PC-3 (cell line): ENCODE results near the gene IL31RA.

Source experiments
- EZH2 ChIP-seq: fragments of 300-600 bp; sonication (generic); IDR thresholded peaks from one replicate; pipeline ENCODE4 v1.6.1; 2017; ENCODE audit warnings: antibody characterized with exemption, mild to moderate bottlenecking, low read length; ENCODE audit not compliant: unreplicated experiment
- EZH2phosphoT487 ChIP-seq: fragments of 300-600 bp; sonication (generic); IDR thresholded peaks from 2 replicates; pipeline ENCODE4 v1.6.1; 2018; ENCODE audit warnings: mild to moderate bottlenecking, antibody characterized with exemption, low read length, borderline replicate concordance
- TF ChIP-seq, protein P1 (sequence below): fragments of 300-600 bp; sonication (generic); conservative IDR thresholded peaks from 2 replicates; pipeline ENCODE4 v1.5.1; 2017; ENCODE audit warnings: antibody characterized with exemption, low read depth, mild to moderate bottlenecking, low read length

DNA sequence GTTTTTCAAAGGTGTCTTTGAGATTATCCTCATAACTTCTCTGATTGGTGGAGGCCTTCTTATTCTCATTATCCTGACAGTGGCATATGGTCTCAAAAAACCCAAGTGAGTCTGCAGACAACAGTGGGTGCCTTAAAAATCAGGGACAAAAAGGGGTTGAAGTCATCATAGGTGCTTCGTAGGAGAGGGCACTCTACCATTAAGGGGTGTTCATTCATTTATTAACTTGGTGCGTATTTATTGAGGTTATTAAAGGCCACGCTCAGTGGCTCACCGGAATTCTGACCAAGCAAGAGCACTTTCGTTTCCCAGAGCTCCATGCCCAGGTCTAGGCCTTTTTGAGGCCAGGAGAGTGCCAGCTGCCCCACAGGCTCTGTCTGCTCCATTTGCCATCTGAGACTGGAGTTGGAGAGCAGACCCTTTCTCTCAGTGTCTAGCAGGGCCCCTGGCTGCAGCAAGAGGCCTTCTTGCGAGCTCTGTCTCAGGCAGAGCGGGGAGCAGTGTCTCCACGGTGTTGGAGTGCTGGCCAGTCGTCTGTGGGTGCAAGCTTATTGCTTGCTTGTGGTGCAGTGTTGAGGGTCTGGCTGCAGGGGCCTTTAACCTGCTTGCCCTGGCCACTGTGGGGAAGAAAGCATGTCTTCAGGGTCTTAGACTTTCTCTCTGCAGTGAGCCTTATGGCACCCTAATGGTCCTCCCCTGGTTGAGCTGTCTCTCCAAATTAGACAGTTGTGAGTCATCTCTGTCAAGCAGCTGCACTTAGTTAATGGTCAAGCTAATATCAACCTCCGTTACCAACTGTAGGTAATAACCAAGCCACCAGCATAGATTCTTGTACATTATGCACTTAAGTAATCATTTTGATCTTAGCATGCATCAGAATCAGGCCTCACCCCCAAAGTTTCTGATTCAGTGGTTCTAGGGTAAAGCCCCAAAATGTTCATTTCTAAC is 62.6 kb downstream of the IL31RA start:
- TF ChIP-seq, protein P1, sequence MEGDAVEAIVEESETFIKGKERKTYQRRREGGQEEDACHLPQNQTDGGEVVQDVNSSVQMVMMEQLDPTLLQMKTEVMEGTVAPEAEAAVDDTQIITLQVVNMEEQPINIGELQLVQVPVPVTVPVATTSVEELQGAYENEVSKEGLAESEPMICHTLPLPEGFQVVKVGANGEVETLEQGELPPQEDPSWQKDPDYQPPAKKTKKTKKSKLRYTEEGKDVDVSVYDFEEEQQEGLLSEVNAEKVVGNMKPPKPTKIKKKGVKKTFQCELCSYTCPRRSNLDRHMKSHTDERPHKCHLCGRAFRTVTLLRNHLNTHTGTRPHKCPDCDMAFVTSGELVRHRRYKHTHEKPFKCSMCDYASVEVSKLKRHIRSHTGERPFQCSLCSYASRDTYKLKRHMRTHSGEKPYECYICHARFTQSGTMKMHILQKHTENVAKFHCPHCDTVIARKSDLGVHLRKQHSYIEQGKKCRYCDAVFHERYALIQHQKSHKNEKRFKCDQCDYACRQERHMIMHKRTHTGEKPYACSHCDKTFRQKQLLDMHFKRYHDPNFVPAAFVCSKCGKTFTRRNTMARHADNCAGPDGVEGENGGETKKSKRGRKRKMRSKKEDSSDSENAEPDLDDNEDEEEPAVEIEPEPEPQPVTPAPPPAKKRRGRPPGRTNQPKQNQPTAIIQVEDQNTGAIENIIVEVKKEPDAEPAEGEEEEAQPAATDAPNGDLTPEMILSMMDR: no peak
- TF ChIP-seq EZH2phosphoT487 (no peak), EZH2 (no peak)
